ENCODE measurements around the gene PDE6C.
"Not testable (repeated sequence)": the region's sequence is repeated elsewhere in the genome, so short reads cannot be mapped to it uniquely, and the experiment has no call there.

The PDE6C gene

GRCh38 chr10:93652857-93653256 lies 40.5 kb downstream of the PDE6C start:
- no peak for DNase-seq

GRCh38 chr10:93654201-93654600 lies 41.9 kb downstream of the PDE6C start:
- no peak for DNase-seq

- no peak for DNase-seq
Measured at GRCh38 chr10:93656155-93656554, 43.8 kb downstream of the PDE6C start.

- no peak for DNase-seq
Measured at GRCh38 chr10:93657757-93658156, 45.4 kb downstream of the PDE6C start.

GRCh38 chr10:93666030-93666429 lies 53.7 kb downstream of the PDE6C start:
- DNase-seq, result no peak

- DNase-seq, result no peak
Measured at GRCh38 chr10:93667795-93668194, 55.5 kb downstream of the PDE6C start.

- DNase-seq, result no peak
Measured at GRCh38 chr10:93670372-93670771, 58.0 kb downstream of the PDE6C start.

- no peak for DNase-seq
Measured at GRCh38 chr10:93671042-93671441, 58.7 kb downstream of the PDE6C start.

GRCh38 chr10:93672022-93672678 lies 59.8 kb downstream of the PDE6C start:
- no peak for DNase-seq

- DNase-seq, result no peak
Measured at GRCh38 chr10:93672890-93673289, 60.6 kb downstream of the PDE6C start.

GRCh38 chr10:93673791-93674190 lies 61.5 kb downstream of the PDE6C start:
- no peak for DNase-seq

GRCh38 chr10:93678386-93678785 lies 66.0 kb downstream of the PDE6C start:
- DNase-seq, result no peak

GRCh38 chr10:93678805-93679587 lies 66.7 kb downstream of the PDE6C start:
- DNase-seq, result no peak

- peak; percentile 63 for DNase-seq
Measured at GRCh38 chr10:93680412-93681047, 68.2 kb downstream of the PDE6C start.

- DNase-seq, result no peak
Measured at GRCh38 chr10:93687737-93688136, 75.4 kb downstream of the PDE6C start.

- DNase-seq, result no peak
Measured at GRCh38 chr10:93695740-93696139, 83.4 kb downstream of the PDE6C start.

- DNase-seq, result not testable (repeated sequence)
Measured at GRCh38 chr10:93696582-93696981, 84.2 kb downstream of the PDE6C start.

- DNase-seq, result no peak
Measured at GRCh38 chr10:93697207-93697606, 84.9 kb downstream of the PDE6C start.

GRCh38 chr10:93701866-93702209 lies 89.5 kb downstream of the PDE6C start:
- no peak for DNase-seq

GRCh38 chr10:93702210-93703001 lies 90.1 kb downstream of the PDE6C start, which contains the start of gene FRA10AC1:
FRA10AC1 (minus strand) TSS chr10:93702592; CDS start chr10:93700106, 2,486 bp downstream.
- DNase-seq, result peak; percentile 85

GRCh38 chr10:93703066-93703465 lies 90.7 kb downstream of the PDE6C start:
- DNase-seq, result peak; percentile 5

- DNase-seq, result no peak
Measured at GRCh38 chr10:93703841-93704240, 91.5 kb downstream of the PDE6C start.

GRCh38 chr10:93704451-93704850 lies 92.1 kb downstream of the PDE6C start:
- DNase-seq, result no peak

Data from DMS153 (cell line).